Measurements from ENCODE around the gene GNAZ. TPM values are rescaled to one million over a fixed set of nuclear protein-coding genes. Genes with fewer than 3 reads are reported as not detected.

Gene GNAZ
- total RNA-seq, 1 experiment from 2014 or later = 0.82 TPM

- Mint-ChIP-seq H3K4me1 (ENCODE audit: insufficient read depth, unreplicated experiment) (no peaks in the 10 kb centered on the region), H3K36me3 (ENCODE audit: insufficient read depth, unreplicated experiment) (no peaks in the 10 kb centered on the region), H3K27me3 (ENCODE audit: insufficient read depth, unreplicated experiment) (no peaks in the 10 kb centered on the region), H3K9me3 (ENCODE audit: unreplicated experiment) (no peaks in the 10 kb centered on the region), H3K4me3 (ENCODE audit: unreplicated experiment) (no peak overlapping the region), H3K27ac (ENCODE audit: low read depth, unreplicated experiment) (no peak overlapping the region)
- BruUV-seq (replicated peaks) = no TSS peak
- ChIA-PET CTCF (interaction anchor here (0.6 to 1.6 kb wide), 2 partner anchors 13 to 130 kb away, joined by 3 read pairs; no protein-coding TSS in a partner anchor), POLR2A (interaction anchor here (0.5 kb wide), 1 partner anchor 885 kb away, joined by 3 read pairs; no protein-coding TSS in a partner anchor)
- TF ChIP-seq CTCF (IDR thresholded peaks at IDR 0.05; ENCODE audit: unreplicated experiment) = no peak
- intact Hi-C loops (cut with micrococcal nuclease) = no loop called here
- DNase-seq (ENCODE audit: unreplicated experiment) = no peak
Measured at GRCh38 chr22:23089633-23090456, 19.5 kb downstream of the GNAZ start.

DNA sequence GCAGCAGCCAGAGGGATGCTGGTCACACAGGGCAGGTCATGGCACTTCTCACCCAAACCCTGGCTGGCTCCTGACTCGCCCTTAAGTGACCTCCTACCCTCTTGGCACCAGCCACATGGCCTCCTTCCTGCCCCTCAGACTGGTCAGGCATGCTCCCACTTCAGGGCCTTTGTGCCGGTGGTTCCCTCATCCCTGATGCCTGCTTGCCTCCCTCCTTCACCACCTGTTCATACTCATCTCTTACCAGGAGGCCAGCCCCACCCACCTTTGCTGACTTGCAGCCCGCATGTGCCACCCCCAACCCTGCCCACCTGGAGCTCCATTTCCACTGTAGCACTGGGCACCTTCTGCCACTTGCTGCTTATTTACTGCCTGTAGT lies 20.1 kb downstream of the GNAZ start:
- H3K4me3 Mint-ChIP-seq (ENCODE audit: unreplicated experiment) = no peak overlapping the region
- no peak overlapping the region for H3K27ac Mint-ChIP-seq (ENCODE audit: low read depth, unreplicated experiment)
- no peak for TF ChIP-seq CTCF (IDR thresholded peaks at IDR 0.05; ENCODE audit: unreplicated experiment)
- ChIA-PET POLR2A (no interaction called here), CTCF (no interaction called here)
- no TSS peak for BruUV-seq (replicated peaks)
- no peaks in the 10 kb centered on the region for H3K27me3 Mint-ChIP-seq (ENCODE audit: insufficient read depth, unreplicated experiment)
- DNase-seq (ENCODE audit: unreplicated experiment) = no peak
- no peaks in the 10 kb centered on the region for H3K4me1 Mint-ChIP-seq (ENCODE audit: insufficient read depth, unreplicated experiment)
- no peaks in the 10 kb centered on the region for H3K36me3 Mint-ChIP-seq (ENCODE audit: insufficient read depth, unreplicated experiment)
- H3K9me3 Mint-ChIP-seq (ENCODE audit: unreplicated experiment) = no peaks in the 10 kb centered on the region
- intact Hi-C loops (cut with micrococcal nuclease) = no loop called here

DNA sequence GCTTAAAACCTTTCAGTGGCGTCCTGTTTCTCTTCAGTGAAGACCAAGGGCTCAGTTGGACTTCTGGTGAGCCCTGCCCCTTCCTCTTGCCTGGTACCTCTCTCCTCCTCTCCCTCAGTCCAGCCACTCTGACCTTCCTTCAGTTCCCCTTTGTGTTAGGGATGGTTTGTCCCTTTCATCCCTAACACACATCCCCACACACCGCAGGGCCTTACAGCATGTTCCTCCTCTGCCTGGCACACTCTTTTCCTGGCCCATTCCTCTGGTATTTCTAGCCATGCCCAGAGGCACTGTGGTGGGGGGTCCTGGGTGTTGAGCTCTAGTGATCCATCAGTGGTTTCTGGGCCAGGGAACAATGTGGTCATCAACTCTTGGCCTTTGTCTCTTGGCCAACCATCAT lies 21.4 kb downstream of the GNAZ start:
- intact Hi-C loops (cut with micrococcal nuclease) = no loop called here
- ChIA-PET POLR2A (no interaction called here), CTCF (no interaction called here)
- DNase-seq (ENCODE audit: unreplicated experiment) = no peak
- H3K27me3 Mint-ChIP-seq (ENCODE audit: insufficient read depth, unreplicated experiment) = no peaks in the 10 kb centered on the region
- H3K4me1 Mint-ChIP-seq (ENCODE audit: insufficient read depth, unreplicated experiment) = no peaks in the 10 kb centered on the region
- H3K27ac Mint-ChIP-seq (ENCODE audit: low read depth, unreplicated experiment) = no peak overlapping the region
- no peak overlapping the region for H3K4me3 Mint-ChIP-seq (ENCODE audit: unreplicated experiment)
- TF ChIP-seq CTCF (IDR thresholded peaks at IDR 0.05; ENCODE audit: unreplicated experiment) = no peak
- no peaks in the 10 kb centered on the region for H3K36me3 Mint-ChIP-seq (ENCODE audit: insufficient read depth, unreplicated experiment)
- no peaks in the 10 kb centered on the region for H3K9me3 Mint-ChIP-seq (ENCODE audit: unreplicated experiment)
- no TSS peak for BruUV-seq (replicated peaks)

- H3K9me3 Mint-ChIP-seq (ENCODE audit: unreplicated experiment) = no peaks in the 10 kb centered on the region
- H3K27ac Mint-ChIP-seq (ENCODE audit: low read depth, unreplicated experiment) = no peak overlapping the region
- CTCF ChIA-PET = no interaction called here
- H3K27me3 Mint-ChIP-seq (ENCODE audit: insufficient read depth, unreplicated experiment) = no peaks in the 10 kb centered on the region
- no peaks in the 10 kb centered on the region for H3K4me1 Mint-ChIP-seq (ENCODE audit: insufficient read depth, unreplicated experiment)
- intact Hi-C loops (cut with micrococcal nuclease) = no loop called here
- H3K36me3 Mint-ChIP-seq (ENCODE audit: insufficient read depth, unreplicated experiment) = no peaks in the 10 kb centered on the region
- POLR2A ChIA-PET = no interaction called here
- DNase-seq (ENCODE audit: unreplicated experiment) = no peak
- no TSS peak for BruUV-seq (replicated peaks)
- no peak overlapping the region for H3K4me3 Mint-ChIP-seq (ENCODE audit: unreplicated experiment)
- no peak for TF ChIP-seq CTCF (IDR thresholded peaks at IDR 0.05; ENCODE audit: unreplicated experiment)
Measured at GRCh38 chr22:23092217-23092955, 22.1 kb downstream of the GNAZ start.
